OCI-LY3 (cell line): Measurements from ENCODE around the gene SIK2.

Experiments
- EZH2phosphoT487 ChIP-seq: fragments of 200-600 bp; shearing (Covaris generic); IDR thresholded peaks from 2 replicates; pipeline ENCODE4 v1.6.1; 2018; ENCODE audit warnings: antibody characterized with exemption, mixed run types, low read depth
- TF ChIP-seq, protein P1 (sequence below): fragments of 200-600, 300-600 bp; sonication (generic); IDR thresholded peaks from 2 replicates; pipeline ENCODE4 v1.5.1; 2014; ENCODE audit warnings: antibody characterized with exemption, low read length, low read depth

DNA sequence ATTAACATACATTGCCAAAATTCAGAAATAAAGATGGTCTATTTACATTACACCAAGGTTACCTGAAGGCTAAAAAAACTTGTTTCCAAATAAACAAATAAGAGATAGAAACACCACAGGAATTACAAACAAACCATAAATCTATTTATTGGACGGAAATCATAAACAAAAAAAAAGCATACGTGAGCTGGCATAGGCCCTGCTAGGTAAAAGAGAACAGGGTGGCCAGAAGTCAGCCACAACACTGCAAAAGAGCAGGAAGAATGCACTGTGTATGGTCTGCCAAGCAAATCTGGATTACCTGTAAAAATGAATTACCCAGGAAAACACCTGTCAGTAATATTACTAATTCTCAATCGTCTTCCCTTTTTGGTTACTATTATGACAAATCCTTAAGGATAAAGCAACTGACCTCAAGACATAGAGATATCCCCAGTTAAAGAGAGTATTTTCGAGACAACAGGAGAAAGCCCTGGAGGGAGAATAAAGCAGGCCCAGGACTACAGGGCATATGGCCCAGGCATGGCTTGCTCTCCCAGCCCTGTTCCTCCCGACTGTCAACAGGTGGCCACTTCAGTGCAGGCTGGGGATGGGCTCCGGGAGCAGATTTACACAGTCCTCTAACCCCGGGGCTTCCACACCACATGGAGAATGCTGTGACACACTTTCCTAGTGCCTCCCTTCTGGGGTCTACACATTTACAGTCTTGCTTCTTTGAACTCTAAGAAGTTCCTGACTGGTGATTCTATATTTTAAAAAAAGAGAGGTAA, 146.0 kb downstream of the SIK2 start:
- TF ChIP-seq, protein P1, sequence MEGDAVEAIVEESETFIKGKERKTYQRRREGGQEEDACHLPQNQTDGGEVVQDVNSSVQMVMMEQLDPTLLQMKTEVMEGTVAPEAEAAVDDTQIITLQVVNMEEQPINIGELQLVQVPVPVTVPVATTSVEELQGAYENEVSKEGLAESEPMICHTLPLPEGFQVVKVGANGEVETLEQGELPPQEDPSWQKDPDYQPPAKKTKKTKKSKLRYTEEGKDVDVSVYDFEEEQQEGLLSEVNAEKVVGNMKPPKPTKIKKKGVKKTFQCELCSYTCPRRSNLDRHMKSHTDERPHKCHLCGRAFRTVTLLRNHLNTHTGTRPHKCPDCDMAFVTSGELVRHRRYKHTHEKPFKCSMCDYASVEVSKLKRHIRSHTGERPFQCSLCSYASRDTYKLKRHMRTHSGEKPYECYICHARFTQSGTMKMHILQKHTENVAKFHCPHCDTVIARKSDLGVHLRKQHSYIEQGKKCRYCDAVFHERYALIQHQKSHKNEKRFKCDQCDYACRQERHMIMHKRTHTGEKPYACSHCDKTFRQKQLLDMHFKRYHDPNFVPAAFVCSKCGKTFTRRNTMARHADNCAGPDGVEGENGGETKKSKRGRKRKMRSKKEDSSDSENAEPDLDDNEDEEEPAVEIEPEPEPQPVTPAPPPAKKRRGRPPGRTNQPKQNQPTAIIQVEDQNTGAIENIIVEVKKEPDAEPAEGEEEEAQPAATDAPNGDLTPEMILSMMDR: no peak
- no peak for TF ChIP-seq EZH2phosphoT487
